ENCODE results near the gene BSPRY. TPM values are rescaled to one million over a fixed set of nuclear protein-coding genes. Genes with fewer than 3 reads are reported as not detected.
"Not testable (repeated sequence)": the region's sequence is repeated elsewhere in the genome, so short reads cannot be mapped to it uniquely, and the experiment has no call there.

The BSPRY gene
- total RNA-seq, 2 donors from 2014 or later, result 32.6 to 39.9 TPM

DNA sequence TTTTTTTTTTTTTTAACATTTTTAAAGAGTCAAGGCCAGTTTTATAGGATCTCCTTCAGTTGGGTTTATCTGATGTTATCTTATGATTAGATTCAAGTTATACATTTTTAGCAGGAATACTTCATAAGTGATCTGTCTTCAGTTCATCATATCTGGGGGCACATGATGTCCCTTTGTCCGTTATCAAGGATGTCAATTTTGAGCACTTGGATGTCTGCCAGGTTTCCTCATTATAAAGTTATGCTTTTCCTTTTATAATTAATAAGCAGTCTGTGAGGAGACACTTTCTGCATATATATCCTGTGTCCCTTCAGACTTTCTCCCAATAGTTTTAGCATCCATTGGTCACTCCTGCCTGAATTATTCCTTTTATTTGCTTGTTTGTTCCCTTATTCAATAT, 15.6 kb downstream of the BSPRY start:
- intact Hi-C loops (cut with DNase I, micrococcal nuclease), result no loop called here
- DNase-seq, result no peak
- no peak for ATAC-seq

DNA sequence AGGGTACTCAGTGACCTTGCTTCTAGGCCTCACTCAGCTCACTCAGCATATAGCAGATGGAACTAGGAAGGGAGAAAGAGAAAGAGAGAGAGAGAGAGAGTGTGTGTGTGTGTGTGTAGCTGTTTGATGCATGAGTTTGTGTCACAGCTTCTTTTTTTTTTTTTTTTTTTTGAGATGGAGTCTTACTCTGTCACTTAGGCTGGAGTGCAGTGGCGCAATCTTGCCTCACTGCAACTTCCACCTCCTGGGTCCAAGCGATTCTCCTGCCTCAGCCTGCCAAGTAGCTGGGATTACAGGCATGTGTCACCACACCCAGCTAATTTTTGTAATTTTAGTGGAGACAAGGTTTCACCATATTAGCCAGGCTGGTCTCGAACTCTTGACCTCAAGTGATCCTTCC, 16.3 kb downstream of the BSPRY start:
- ATAC-seq; intact Hi-C loops (cut with DNase I, micrococcal nuclease); DNase-seq: not testable (repeated sequence)

DNA sequence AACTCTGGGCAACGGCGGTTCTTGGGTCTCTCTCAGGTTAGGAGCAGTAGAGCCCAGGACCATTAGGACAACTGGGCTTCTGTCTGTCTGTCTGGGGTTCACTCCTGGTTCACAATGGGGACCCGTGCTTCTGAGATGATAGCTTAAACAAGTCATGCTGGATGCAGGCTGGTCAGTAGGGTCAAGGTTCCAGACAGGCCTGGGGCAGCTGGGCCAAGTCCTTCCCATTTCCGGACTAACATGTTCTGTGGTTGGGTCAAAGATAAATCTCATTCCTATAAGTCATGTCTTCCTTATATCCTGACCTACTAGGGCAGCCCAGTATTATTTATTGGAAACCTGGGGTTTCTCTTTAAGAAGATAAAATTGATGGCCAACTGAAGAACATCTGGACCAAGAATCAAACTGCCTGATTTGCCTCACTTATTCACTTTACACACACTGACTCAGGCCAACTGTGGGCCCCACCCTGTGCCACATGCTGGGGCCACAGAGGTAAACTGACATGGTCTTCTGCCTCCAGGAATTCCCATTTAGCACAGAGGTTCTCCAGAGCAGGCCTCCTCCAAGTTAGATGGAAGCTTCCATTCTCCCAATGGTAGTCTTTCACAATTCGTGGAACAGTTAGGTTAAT, 19.1 kb downstream of the BSPRY start:
- intact Hi-C loops (cut with DNase I, micrococcal nuclease), result no loop called here
- no peak for DNase-seq
- ATAC-seq, result no peak

DNA sequence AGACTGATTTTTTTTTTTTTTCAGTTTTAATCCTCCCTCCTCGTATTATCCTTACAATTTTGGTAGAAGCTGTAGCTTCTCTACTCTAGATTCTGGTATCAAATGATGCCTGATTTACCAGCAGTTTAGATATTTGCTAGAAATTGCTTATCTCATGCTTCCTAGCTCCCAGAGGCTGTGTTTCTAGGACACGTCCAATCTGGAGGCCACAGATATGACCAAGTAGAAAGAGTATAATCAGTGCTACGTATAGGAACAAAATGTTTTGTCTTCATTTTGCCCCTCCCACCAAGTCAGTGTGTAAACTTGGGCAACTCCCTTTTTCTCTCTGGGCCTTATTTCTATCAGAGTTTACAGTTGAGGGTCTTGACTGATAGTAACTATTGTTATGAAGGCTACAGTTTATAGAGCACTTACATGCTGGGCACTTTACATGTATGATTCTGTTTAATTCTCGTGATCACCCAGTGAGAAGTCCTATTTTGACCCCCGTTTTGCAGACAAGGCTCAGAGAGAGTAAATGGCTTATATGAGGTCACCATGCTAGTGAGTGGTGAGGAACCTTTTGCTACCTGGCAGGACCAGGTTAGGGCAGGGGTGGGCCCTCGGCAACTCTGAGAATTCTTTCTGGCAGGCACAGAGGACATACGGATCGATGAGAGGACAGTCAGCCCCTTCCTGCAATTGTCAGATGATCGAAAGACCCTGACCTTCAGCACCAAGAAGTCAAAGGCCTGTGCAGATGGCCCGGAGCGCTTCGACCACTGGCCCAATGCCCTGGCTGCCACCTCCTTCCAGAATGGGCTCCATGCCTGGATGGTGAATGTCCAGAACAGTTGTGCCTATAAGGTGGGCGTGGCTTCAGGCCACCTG, 19.9 kb downstream of the BSPRY start:
- DNase-seq (no peak), ATAC-seq (peak; percentile 10)
- intact Hi-C loops (cut with DNase I, micrococcal nuclease), result no loop called here

DNA sequence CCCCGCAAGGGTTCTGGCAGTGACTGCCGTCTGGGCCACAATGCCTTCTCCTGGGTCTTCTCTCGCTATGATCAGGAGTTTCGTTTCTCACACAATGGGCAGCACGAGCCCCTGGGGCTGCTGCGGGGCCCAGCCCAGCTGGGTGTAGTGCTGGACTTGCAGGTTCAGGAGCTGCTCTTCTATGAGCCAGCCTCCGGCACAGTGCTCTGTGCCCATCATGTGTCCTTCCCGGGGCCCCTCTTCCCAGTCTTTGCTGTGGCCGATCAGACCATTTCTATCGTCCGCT, 20.5 kb downstream of the BSPRY start:
- intact Hi-C loops (cut with DNase I, micrococcal nuclease), result no loop called here
- no peak for DNase-seq
- ATAC-seq, result peak; percentile 3

DNA sequence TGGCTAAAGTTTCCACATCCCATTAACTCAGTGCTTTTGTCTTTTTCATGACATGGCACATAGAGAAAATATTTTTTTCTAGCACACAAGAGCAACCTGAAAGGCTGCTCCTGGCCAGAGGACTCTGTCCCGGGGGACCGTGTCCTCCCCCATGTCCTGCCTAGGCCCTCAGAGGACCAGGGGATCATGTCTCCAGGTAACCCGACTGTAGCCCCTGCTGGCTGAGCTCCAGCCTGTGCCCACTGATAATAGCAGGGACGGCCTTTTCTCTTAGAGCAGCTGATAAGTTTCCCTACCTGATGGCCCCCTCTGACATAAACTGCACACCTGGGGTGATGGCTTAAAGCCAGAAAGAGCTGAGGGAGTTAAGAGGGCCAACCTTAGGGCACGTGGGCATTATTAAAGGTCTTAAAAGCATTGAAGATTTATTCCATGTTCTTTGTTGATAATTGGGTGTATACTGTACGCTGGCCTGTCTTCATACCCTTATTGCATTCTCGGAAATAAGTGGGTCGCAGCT, 21.5 kb downstream of the BSPRY start:
- intact Hi-C loops (cut with DNase I, micrococcal nuclease), result no loop called here
- no peak for ATAC-seq
- no peak for DNase-seq

DNA sequence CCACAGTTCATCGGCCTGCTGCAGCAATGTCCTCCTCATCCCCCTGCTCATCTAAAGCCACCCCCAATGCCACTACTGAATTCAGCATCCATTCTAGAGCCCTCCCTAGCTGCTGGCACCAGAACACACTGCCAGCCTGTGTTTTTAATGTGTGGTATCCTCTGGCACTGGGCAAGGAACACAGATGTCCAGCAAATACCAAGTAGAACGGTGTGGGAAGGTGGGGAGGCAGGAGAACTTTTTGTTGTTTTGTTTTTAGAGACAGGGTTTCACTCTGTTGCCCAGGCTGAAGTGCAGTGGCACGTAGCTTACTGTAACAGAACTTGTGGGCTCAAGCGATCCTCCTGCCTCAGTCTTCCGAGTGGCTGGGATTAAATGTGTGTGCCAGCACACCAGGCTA, 22.7 kb downstream of the BSPRY start:
- intact Hi-C loops (cut with DNase I, micrococcal nuclease), result no loop called here
- no peak for ATAC-seq

DNA sequence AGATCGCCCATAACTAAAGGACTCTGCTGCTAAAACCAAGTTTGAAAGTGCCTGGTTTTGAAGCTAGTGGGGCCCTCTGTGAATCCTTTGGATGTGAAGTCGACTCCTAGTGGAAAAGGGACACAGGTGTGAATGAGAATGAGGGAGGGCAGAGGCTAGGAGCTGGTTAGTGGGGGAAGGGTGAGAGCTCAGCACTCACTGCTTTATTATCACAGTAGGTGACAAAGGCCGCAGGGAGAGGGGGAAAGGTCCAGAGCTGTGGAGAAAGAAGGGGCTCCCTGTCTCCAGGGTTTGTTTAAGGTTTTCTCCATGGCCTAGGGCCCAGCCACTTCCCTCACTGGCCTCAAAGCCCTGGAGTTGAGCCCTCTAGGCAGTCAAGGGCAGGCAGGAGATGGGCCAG, 23.9 kb downstream of the BSPRY start:
- intact Hi-C loops (cut with DNase I, micrococcal nuclease), result no loop called here
- DNase-seq (no peak), ATAC-seq (no peak)

More for the DNA sequence above, 22.7 kb downstream of the BSPRY start:
- DNase-seq, result no peak

DNA sequence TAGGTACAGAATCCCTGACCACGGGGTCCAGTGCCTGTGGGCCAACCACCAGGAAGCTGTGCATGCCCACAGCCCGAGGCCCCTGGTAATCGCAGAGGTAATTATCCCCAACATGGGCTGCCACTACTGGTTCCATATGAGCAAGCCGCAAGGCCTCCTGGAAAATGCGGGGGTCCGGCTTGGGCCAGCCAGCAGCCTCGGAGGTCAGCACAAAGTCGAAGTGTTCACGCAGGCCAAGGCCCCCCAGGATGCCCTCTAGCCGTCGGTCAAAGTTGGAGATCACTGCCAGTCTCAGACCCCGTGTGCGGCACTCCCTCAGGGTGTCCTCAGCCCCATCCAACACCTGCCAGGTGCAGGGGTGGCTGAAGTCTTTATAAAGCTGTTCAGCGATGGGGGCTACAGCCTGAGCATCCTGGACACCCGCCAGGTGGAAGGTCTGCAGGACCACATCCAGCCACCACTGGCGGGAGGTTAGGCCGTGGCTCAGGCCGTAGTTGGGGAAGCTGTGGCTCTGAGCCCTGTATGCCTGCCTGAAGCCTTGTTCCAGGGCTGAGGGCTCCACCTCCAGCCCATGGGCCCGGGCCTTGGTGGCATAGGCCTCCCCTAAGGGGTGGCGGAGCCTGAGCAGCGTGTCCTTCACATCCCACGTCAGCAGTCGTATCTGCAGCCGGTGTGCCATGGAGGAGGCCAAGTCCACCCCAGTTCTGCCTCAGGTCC, 24.5 kb downstream of the BSPRY start:
- no peak for ATAC-seq
- intact Hi-C loops (cut with DNase I, micrococcal nuclease), result no loop called here
- DNase-seq, result peak in 1 of 2 donors; percentile 28

DNA sequence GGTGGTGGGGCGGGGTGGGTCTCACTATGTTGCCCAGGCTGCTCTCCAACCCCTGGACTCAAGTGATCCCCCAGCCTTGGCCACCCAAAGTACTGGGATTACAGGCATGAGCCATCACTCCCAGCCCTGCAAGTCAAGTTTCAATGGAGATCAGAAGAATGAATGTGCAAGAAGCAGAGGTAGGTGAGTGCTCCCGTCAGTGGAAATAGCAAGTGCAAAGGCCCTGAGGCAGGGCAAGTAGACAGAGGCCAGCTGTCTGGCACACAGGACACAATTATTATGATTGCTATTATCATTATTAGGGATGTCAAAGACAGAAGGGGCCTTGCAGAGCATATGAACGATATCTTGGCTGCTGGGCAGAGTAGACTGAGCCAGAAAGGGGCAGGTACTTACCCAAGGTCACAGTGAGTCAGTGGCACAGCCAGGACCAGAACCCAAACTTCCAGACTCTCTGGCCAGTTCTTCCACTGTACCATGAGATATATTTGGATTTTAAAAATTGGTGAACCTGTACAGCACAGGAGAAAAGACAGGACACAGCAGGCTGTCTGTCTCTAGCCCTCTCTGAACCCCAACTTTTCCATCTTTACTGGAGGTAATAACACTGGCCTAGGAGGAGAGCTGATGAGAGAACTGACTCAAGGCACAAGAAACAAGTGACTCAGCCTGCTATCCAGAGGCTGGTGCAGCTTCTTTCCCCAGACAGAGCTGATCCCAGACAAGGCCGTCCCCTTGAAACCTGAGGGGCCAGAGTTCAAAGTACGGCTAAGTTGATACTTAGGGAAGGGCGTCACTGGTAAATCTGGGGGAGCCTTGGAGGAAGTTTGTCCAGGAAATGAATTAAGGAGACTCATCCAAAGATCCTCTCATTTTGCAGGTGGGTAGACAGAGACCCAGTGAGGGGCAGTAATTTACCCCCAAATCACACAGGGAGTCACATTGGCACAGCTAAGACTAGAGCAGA, 26.0 kb downstream of the BSPRY start:
- intact Hi-C loops (cut with DNase I, micrococcal nuclease), result no loop called here
- DNase-seq (peak; percentile 54 to 79), ATAC-seq (peak; percentile 68)

DNA sequence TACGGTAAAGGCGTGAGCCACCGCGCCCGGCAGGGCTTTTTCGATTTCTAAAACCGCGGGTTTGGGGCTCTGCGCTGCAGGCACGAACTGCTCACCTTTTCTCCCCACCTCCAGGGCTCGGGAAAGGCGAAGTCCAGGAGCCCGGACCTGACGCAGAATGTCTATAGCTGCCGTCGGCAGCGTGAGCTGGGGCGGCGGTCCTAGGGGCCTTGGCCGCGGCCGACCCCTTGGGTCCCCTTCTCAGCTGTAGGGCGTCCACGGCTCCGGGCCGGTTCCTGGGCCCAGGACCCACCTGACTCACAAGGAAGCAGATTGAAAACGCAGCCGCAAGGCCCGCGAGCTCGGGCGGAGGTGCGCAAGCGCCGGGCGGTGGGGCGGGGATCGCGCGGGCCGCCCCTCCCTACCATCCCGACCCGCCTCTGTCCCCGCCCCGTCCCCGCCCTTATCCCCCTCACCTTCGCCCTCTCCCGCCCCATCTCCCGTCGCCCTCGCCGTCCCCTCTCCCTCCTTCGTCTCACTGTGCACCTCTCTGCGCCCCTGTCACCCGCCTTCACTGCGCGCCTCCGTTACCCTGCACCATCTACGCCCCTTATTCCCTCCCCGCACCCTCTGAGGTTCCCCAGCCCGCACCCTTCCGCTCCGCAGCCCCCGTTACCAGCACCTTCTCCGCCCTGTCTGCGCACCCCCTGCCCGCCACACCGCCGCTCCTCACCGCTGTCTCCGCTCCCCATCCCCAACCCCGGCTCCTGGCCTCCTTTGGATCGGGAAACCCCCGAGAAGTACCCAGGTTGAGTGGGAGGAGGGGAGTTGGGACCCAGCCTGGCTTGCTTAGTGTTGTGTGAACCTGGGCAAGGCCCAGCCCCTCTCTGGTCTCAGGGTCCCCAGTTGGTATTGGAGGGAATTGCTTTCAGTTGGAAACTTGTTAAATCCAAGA, 27.6 kb downstream of the BSPRY start, which contains the start of gene HDHD3:
TSS of gene HDHD3 (minus strand) at position 353 of the 934 bp plus-strand sequence. CDS start 2,632 bp downstream, outside the sequence.
- intact Hi-C loops (cut with DNase I, micrococcal nuclease), result no loop called here
- DNase-seq (peak; percentile 89), ATAC-seq (peak; percentile 71)

DNA sequence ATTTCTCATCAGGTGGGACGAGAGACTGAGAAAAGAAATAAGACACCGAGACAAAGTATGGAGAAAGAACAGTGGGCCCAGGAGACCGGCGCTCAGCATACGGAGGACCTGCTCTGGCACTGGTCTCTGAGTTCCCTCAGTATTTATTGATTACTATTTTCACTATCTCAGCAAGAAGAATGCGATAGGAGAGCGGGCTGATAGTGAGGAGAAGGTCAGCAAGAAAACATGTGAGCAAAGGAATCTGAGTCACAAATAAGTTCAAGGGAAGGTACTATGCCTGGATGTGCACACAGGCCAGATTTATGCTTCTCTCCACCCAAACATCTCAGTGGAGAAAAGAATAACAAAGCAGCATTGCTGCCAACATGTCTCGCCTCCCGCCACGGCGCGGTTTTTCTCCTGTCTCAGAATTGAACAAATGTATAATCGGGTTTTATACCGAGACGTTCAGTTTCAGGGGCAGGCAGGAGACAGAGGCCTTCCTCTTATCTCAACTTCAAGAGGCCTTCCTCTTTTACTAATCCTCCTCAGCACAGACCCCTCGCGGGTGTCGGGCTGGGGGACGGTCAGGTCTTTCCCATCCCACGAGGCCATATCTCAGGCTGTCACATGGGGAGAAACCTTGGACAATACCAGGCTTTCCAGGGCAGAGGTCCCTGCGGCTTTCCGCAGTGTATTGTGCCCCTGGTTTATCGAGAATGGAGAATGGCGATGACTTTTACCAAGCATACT, 29.9 kb downstream of the BSPRY start:
- ATAC-seq; DNase-seq; intact Hi-C loops (cut with DNase I, micrococcal nuclease): not testable (repeated sequence)

DNA sequence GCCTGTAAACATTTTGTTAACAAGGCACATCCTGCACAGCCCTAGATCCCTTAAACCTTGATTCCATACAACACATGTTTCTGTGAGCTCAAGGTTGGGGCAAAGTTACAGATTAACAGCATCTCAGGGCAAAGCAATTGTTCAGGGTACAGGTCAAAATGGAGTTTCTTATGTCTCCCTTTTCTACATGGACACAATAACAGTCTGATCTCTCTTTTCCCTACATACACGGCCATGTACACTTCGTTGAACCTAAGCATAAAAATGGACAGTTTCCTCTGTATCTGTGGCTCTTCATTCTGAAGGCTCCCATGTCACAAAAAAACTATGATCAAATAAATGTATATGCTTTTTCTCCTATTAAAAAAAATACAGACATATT, 30.5 kb downstream of the BSPRY start:
- ATAC-seq; intact Hi-C loops (cut with DNase I, micrococcal nuclease); DNase-seq: not testable (repeated sequence)

DNA sequence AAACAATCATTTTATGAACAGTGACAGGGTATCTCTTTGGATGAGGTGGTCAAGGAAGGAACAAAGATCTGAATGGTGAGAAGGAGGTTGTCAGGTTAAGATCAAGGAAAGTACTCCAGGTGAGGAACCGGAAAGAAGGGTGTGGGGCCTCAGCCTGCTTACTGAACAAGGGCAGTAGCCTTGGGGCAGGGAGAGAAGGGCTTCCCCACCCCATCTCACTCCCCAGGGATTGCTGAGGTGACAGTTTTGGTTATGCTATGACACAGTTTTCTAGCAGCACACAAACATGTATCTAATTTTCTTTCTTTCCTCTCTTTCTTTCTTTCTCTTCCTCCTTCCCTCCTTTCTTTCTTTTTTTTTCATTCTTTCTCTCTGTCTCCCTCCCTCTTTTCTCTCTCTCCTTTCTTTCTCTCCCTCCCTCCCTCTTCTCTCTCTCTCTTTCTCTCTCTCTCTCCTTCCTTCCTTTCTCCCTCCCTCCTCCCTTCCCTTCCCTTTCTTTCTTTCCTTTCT, 31.6 kb downstream of the BSPRY start:
- intact Hi-C loops (cut with DNase I, micrococcal nuclease), result no loop called here
- peak; percentile 32 for ATAC-seq
- DNase-seq, result peak in 1 of 2 donors; percentile 49

DNA sequence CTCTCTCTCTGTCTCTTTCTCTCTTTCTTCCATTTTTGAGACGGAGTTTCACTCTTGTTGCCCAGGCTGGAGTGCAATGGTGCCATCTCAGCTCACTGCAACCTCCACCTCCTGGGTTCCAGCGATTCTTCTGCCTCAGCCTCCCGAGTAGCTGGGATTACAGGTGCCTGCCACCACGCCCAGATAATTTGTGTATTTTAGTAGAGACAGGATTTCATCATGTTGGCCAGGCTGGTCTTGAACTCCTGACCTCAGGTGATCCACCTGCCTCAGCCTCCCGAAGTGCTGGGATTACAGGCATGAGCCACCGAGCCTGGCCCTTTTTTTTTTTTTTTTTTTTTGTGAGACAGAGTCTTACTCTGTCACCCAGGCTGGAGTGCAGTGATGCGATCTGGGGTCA, 32.1 kb downstream of the BSPRY start:
- peak; percentile 1 for ATAC-seq
- DNase-seq; intact Hi-C loops (cut with DNase I, micrococcal nuclease): not testable (repeated sequence)

DNA sequence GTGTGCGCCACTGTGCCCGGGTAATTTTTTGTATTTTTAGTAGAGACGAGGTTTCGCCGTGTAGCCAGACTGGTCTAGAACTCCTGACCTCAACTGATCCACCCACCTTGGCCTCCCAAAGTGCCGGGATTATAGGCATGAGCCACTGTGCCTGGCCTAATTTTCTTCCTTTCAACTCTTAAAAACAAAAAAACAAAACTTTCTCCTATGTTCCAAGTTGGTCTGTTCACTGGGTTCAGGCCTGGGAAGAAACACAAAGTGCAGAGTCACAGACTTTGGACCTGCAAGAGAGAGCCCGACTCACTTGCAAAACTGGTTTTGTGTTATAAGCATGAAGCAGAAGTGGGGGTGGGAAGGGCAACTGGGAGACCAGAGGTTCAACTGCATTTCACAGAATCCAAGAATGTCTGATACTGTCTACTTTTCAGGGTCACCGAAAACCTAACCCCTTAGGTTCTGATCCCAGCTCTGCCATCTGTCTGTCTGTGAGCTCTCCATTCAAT, 32.6 kb downstream of the BSPRY start:
- peak; percentile 81 for ATAC-seq
- peak; percentile 66 to 84 for DNase-seq
- intact Hi-C loops (cut with DNase I, micrococcal nuclease), result no loop called here

All from left colon (tissue), 2 donors.